WTC11 (cell line): ENCODE data around the gene GSX1. TPM values are rescaled to one million over a fixed set of nuclear protein-coding genes. Genes with fewer than 3 reads are reported as not detected.

Source experiments
- ATAC-seq: fragments of 200-7000 bp; cut with Tn5 transposase; 2 replicates; pipeline ENCODE4 v1.10.0; 2021; ENCODE audit warnings: mild to moderate bottlenecking, moderate library complexity
- CTCF ChIA-PET: fragments of 300-600 bp; sonication (Branson Sonifier 250); formaldehyde crosslinking; loops from one replicate; lab custom pipeline; 2021; ENCODE audit warnings: antibody characterized with exemption; lab: Charles Lee
- POLR2A ChIA-PET: fragments of 350-600 bp; sonication (Branson Sonifier 250); formaldehyde crosslinking; loops from one replicate; lab custom pipeline; 2021; ENCODE audit warnings: antibody characterized with exemption; lab: Charles Lee
- DNase-seq: peaks from one replicate; pipeline ENCODE4 v3.0.0; 2021; ENCODE audit warnings: low spot score
- H3K27ac Mint-ChIP-seq: 2 replicates; pipeline ENCODE4 v1.8.0; 2021; ENCODE audit warnings: mixed read lengths
- H3K27me3 Mint-ChIP-seq: 2 replicates; pipeline ENCODE4 v1.8.0; 2021; ENCODE audit warnings: low read depth, mild to moderate bottlenecking, moderate library complexity, mixed read lengths
- H3K36me3 Mint-ChIP-seq: 2 replicates; pipeline ENCODE4 v1.8.0; 2021; ENCODE audit warnings: mixed read lengths
- H3K4me1 Mint-ChIP-seq: 2 replicates; pipeline ENCODE4 v1.8.0; 2022; ENCODE audit warnings: mixed read lengths
- H3K4me3 Mint-ChIP-seq: 2 replicates; pipeline ENCODE4 v1.8.0; 2021; ENCODE audit warnings: mild to moderate bottlenecking, moderate library complexity, mixed read lengths
- H3K9me3 Mint-ChIP-seq: 2 replicates; pipeline ENCODE4 v1.8.0; 2021; ENCODE audit warnings: mixed read lengths
- AFF4 ChIP-seq: sonication (generic); formaldehyde crosslinking; IDR thresholded peaks from 2 replicates; pipeline ENCODE4 v1.8.1; 2023; ENCODE audit warnings: mild to moderate bottlenecking, missing genetic modification reagents, borderline replicate concordance
- AR ChIP-seq: fragments of 250-450 bp; sonication (Bioruptor Pico); IDR thresholded peaks from 2 replicates; pipeline ENCODE4 v1.9.0; 2021; ENCODE audit warnings: mild to moderate bottlenecking
- CREM ChIP-seq: sonication (generic); formaldehyde crosslinking; IDR thresholded peaks from 2 replicates; pipeline ENCODE4 v1.8.1; 2022; ENCODE audit warnings: mild to moderate bottlenecking, missing genetic modification reagents, moderate library complexity
- EMX1 ChIP-seq: fragments of 250-450 bp; sonication (Bioruptor Pico); IDR thresholded peaks from 2 replicates; pipeline ENCODE4 v1.8.0; 2021; ENCODE audit warnings: mild to moderate bottlenecking
- ERG ChIP-seq: fragments of 250-450 bp; sonication (Bioruptor Pico); IDR thresholded peaks from 2 replicates; pipeline ENCODE4 v1.8.0; 2021; ENCODE audit warnings: mild to moderate bottlenecking
- ESRRA ChIP-seq: sonication (generic); formaldehyde crosslinking; IDR thresholded peaks from 2 replicates; pipeline ENCODE4 v1.8.1; 2022; ENCODE audit warnings: mild to moderate bottlenecking, missing genetic modification reagents, borderline replicate concordance
- FOXK1 ChIP-seq: sonication (generic); formaldehyde crosslinking; IDR thresholded peaks from 2 replicates; pipeline ENCODE4 v1.8.0; 2022; ENCODE audit warnings: mild to moderate bottlenecking, moderate library complexity, missing genetic modification reagents
- GRHL2 ChIP-seq: fragments of 250-450 bp; sonication (Bioruptor Pico); IDR thresholded peaks from 2 replicates; pipeline ENCODE4 v1.8.0; 2022; ENCODE audit warnings: mild to moderate bottlenecking, moderate library complexity; ENCODE audit not compliant: insufficient replicate concordance, severe bottlenecking
- HMGA2 ChIP-seq: fragments of 250-450 bp; sonication (Bioruptor Pico); IDR thresholded peaks from 2 replicates; pipeline ENCODE4 v1.4.0; 2021; ENCODE audit warnings: mild to moderate bottlenecking, moderate library complexity
- MYBL2 ChIP-seq: sonication (generic); formaldehyde crosslinking; IDR thresholded peaks from 2 replicates; pipeline ENCODE4 v1.8.1; 2023; ENCODE audit warnings: mild to moderate bottlenecking, moderate library complexity, missing genetic modification reagents
- NFYB ChIP-seq: sonication (generic); formaldehyde crosslinking; conservative IDR thresholded peaks from 2 replicates; pipeline ENCODE4 v1.8.0; 2022; ENCODE audit warnings: low read depth, missing genetic modification reagents
- NR2C2 ChIP-seq: sonication (generic); formaldehyde crosslinking; IDR thresholded peaks from 2 replicates; pipeline ENCODE4 v1.8.0; 2022; ENCODE audit warnings: mild to moderate bottlenecking, missing genetic modification reagents
- PRRX2 ChIP-seq: fragments of 250-450 bp; sonication (Bioruptor Pico); IDR thresholded peaks from 2 replicates; pipeline ENCODE4 v1.8.0; 2021; ENCODE audit warnings: mild to moderate bottlenecking
- RORB ChIP-seq: fragments of 250-450 bp; sonication (Bioruptor Pico); IDR thresholded peaks from 2 replicates; pipeline ENCODE4 v1.9.0; 2021; ENCODE audit warnings: mild to moderate bottlenecking
- SOX15 ChIP-seq: fragments of 250-450 bp; sonication (Bioruptor Pico); IDR thresholded peaks from 2 replicates; pipeline ENCODE4 v1.9.0; 2021; ENCODE audit warnings: mild to moderate bottlenecking
- TEAD1 ChIP-seq: sonication (generic); formaldehyde crosslinking; IDR thresholded peaks from 2 replicates; pipeline ENCODE4 v1.8.0; 2022; ENCODE audit warnings: mild to moderate bottlenecking, missing genetic modification reagents
- TEAD4 ChIP-seq: sonication (generic); formaldehyde crosslinking; IDR thresholded peaks from 2 replicates; pipeline ENCODE4 v1.8.0; 2022; ENCODE audit warnings: mild to moderate bottlenecking, missing genetic modification reagents
- TP53 ChIP-seq: sonication (generic); formaldehyde crosslinking; IDR thresholded peaks from 2 replicates; pipeline ENCODE4 v1.8.1; 2023; ENCODE audit warnings: mild to moderate bottlenecking, missing genetic modification reagents
- ZNF138 ChIP-seq: sonication (generic); formaldehyde crosslinking; conservative IDR thresholded peaks from 2 replicates; pipeline ENCODE4 v1.8.1; 2022; ENCODE audit warnings: mild to moderate bottlenecking, moderate library complexity, missing genetic modification reagents
- ZNF219 ChIP-seq: sonication (generic); formaldehyde crosslinking; IDR thresholded peaks from 2 replicates; pipeline ENCODE4 v1.8.0; 2023; ENCODE audit warnings: missing genetic modification reagents, mild to moderate bottlenecking, borderline replicate concordance
- ZNF423 ChIP-seq: fragments of 250-450 bp; sonication (Bioruptor Pico); IDR thresholded peaks from 2 replicates; pipeline ENCODE4 v2.1.2; 2022; ENCODE audit warnings: mild to moderate bottlenecking, moderate library complexity
- total RNA-seq: library from RNA; stranded (reverse); gene quantifications from 3 replicates; pipeline ENCODE4 v1.2.3, GENCODE V29; 2021
- TF ChIP-seq, protein P1 (sequence below): sonication (generic); formaldehyde crosslinking; IDR thresholded peaks from 2 replicates; pipeline ENCODE4 v1.8.0; 2022; ENCODE audit warnings: mild to moderate bottlenecking, missing genetic modification reagents
- TF ChIP-seq, protein P2 (sequence below): sonication (generic); formaldehyde crosslinking; IDR thresholded peaks from 2 replicates; pipeline ENCODE4 v1.8.1; 2023; ENCODE audit warnings: mild to moderate bottlenecking, missing genetic modification reagents

GSX1 gene
- total RNA-seq, 1 experiment from 2014 or later, result not detected

GRCh38 chr13:27822258-27822872, 30.1 kb downstream of the GSX1 start:
- no peaks in the 10 kb centered on the region for H3K9me3 Mint-ChIP-seq
- H3K36me3 Mint-ChIP-seq, result no peaks in the 10 kb centered on the region
- TF ChIP-seq MYBL2, result no peak
- no peak for TF ChIP-seq ERG
- TF ChIP-seq CREM (CRISPR knock-in tag), result no peak
- TF ChIP-seq TEAD4 (CRISPR knock-in tag), result no peak
- TF ChIP-seq TP53 (CRISPR knock-in tag), result no peak
- no peak for TF ChIP-seq NR2C2
- no peak for TF ChIP-seq SOX15
- no peak for TF ChIP-seq NFYB (CRISPR knock-in tag)
- no peak for TF ChIP-seq EMX1 (CRISPR knock-in tag)
- no peak for TF ChIP-seq ZNF138 (CRISPR knock-in tag)
- no peak for TF ChIP-seq AR (CRISPR knock-in tag)
- TF ChIP-seq ZNF219 (CRISPR knock-in tag), result no peak
- no peak for TF ChIP-seq ZNF423 (CRISPR knock-in tag)
- no peak for TF ChIP-seq HMGA2 (CRISPR knock-in tag)
- TF ChIP-seq GRHL2 (CRISPR knock-in tag), result no peak
- TF ChIP-seq FOXK1 (CRISPR knock-in tag), result no peak
- TF ChIP-seq PRRX2 (CRISPR knock-in tag), result no peak
- no peak for TF ChIP-seq TEAD1
- no peak for TF ChIP-seq AFF4 (CRISPR knock-in tag)
- TF ChIP-seq, all 79 proteins: peak for 0
- Mint-ChIP-seq H3K27ac (no peak overlapping the region), H3K4me3 (peak overlapping the region; percentile 45), H3K4me1 (peaks cover 50% of the 10 kb centered on the region), H3K27me3 (peaks cover 99% of the 10 kb centered on the region)
- ChIA-PET CTCF (interaction anchor here (0.5 to 12.1 kb wide), 22 partner anchors 8 to 483 kb away, joined by 3 to 211 read pairs (median 4); partner anchors contain the start of genes GSX1 and PDX1), POLR2A (interaction anchor here (0.9 kb wide), 1 partner anchor 27 kb away, joined by 4 read pairs; no protein-coding TSS in a partner anchor)
- DNase-seq, result no peak
- no peak for ATAC-seq

GRCh38 chr13:27822873-27823311, 30.6 kb downstream of the GSX1 start:
- no peak for DNase-seq
- Mint-ChIP-seq H3K4me1 (peaks cover 50% of the 10 kb centered on the region), H3K9me3 (no peaks in the 10 kb centered on the region), H3K4me3 (peak overlapping the region; percentile 45), H3K27ac (no peak overlapping the region), H3K36me3 (no peaks in the 10 kb centered on the region), H3K27me3 (peaks cover 99% of the 10 kb centered on the region)
- ATAC-seq, result no peak
- ChIA-PET POLR2A (no interaction called here), CTCF (interaction anchor here (0.5 to 12.1 kb wide), 14 partner anchors 27 to 484 kb away, joined by 3 to 211 read pairs (median 4); partner anchors contain the start of genes GSX1 and PDX1)
- TF ChIP-seq, protein P1, sequence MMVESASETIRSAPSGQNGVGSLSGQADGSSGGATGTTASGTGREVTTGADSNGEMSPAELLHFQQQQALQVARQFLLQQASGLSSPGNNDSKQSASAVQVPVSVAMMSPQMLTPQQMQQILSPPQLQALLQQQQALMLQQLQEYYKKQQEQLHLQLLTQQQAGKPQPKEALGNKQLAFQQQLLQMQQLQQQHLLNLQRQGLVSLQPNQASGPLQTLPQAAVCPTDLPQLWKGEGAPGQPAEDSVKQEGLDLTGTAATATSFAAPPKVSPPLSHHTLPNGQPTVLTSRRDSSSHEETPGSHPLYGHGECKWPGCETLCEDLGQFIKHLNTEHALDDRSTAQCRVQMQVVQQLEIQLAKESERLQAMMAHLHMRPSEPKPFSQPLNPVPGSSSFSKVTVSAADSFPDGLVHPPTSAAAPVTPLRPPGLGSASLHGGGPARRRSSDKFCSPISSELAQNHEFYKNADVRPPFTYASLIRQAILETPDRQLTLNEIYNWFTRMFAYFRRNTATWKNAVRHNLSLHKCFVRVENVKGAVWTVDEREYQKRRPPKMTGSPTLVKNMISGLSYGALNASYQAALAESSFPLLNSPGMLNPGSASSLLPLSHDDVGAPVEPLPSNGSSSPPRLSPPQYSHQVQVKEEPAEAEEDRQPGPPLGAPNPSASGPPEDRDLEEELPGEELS, result no peak
- no peak for TF ChIP-seq HMGA2 (CRISPR knock-in tag)
- no peak for TF ChIP-seq RORB (CRISPR knock-in tag)
- no peak for TF ChIP-seq ERG
- TF ChIP-seq ESRRA, result no peak
- TF ChIP-seq, protein P2, sequence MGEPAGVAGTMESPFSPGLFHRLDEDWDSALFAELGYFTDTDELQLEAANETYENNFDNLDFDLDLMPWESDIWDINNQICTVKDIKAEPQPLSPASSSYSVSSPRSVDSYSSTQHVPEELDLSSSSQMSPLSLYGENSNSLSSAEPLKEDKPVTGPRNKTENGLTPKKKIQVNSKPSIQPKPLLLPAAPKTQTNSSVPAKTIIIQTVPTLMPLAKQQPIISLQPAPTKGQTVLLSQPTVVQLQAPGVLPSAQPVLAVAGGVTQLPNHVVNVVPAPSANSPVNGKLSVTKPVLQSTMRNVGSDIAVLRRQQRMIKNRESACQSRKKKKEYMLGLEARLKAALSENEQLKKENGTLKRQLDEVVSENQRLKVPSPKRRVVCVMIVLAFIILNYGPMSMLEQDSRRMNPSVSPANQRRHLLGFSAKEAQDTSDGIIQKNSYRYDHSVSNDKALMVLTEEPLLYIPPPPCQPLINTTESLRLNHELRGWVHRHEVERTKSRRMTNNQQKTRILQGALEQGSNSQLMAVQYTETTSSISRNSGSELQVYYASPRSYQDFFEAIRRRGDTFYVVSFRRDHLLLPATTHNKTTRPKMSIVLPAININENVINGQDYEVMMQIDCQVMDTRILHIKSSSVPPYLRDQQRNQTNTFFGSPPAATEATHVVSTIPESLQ (CRISPR knock-in tag), result no peak
